Liver (tissue), 9 donors: ENCODE results near the gene OTOL1. TPM values are rescaled to one million over a fixed set of nuclear protein-coding genes. Genes with fewer than 3 reads are reported as not detected.

Source experiments
- DNase-seq: peaks from one replicate; pipeline ENCODE4 v3.0.0-alpha.2; 2017; ENCODE audit warnings: low spot score
- H3K27ac ChIP-seq, 2 donors: one replicate each; pipeline ENCODE4 v1.7.0; 2013; ENCODE audit warnings: inconsistent platforms in 2 of 2, low read length in 2 of 2, control low read depth in 1 of 2, low read depth in 1 of 2, mild to moderate bottlenecking in 1 of 2
- H3K27me3 ChIP-seq, 4 donors: one replicate each; pipeline versions ENCODE4 v1.6.1 to v1.7.0; 2013; ENCODE audit warnings: low read length in 3 of 4, inconsistent platforms in 1 of 4, mild to moderate bottlenecking in 1 of 4, moderate library complexity in 1 of 4; ENCODE audit not compliant: control insufficient read depth in 4 of 4, insufficient read depth in 4 of 4
- H3K36me3 ChIP-seq, 4 donors: one replicate each; pipeline versions ENCODE4 v1.6.1 to v1.7.0; 2013; ENCODE audit warnings: low read length in 3 of 4, mild to moderate bottlenecking in 3 of 4, low read depth in 1 of 4, moderate library complexity in 1 of 4; ENCODE audit not compliant: control insufficient read depth in 4 of 4, insufficient read depth in 3 of 4
- H3K4me1 ChIP-seq, 4 donors: one replicate each; pipeline versions ENCODE4 v1.6.1 to v1.7.0; 2013; ENCODE audit warnings: low read length in 3 of 4, mild to moderate bottlenecking in 3 of 4, moderate library complexity in 1 of 4; ENCODE audit not compliant: control insufficient read depth in 4 of 4, insufficient read depth in 4 of 4
- H3K4me3 ChIP-seq, 3 donors: one replicate each; pipeline versions ENCODE4 v1.6.1 to v1.7.0; 2013; ENCODE audit warnings: low read length in 3 of 3, control low read depth in 1 of 3, low read depth in 1 of 3, mild to moderate bottlenecking in 1 of 3
- H3K9ac ChIP-seq, 2 donors: one replicate each; pipeline ENCODE4 v1.7.0; 2013; ENCODE audit warnings: low read length in 2 of 2, mild to moderate bottlenecking in 2 of 2, moderate library complexity in 2 of 2, control low read depth in 1 of 2, low read depth in 1 of 2
- H3K9me3 ChIP-seq, 4 donors: one replicate each; pipeline versions ENCODE4 v1.6.1 to v1.7.0; 2013; ENCODE audit warnings: low read length in 3 of 4; ENCODE audit not compliant: control insufficient read depth in 4 of 4
- EGR1 ChIP-seq, 2 donors: IDR thresholded peaks; 2 replicates each; pipeline ENCODE4 v1.6.1; 2016 to 2018; ENCODE audit warnings: antibody characterized with exemption in 2 of 2, low read depth in 2 of 2
- FOXA1 ChIP-seq: IDR thresholded peaks from 2 replicates; pipeline ENCODE4 v1.6.1; 2016; ENCODE audit warnings: antibody characterized with exemption
- FOXA2 ChIP-seq: IDR thresholded peaks from 2 replicates; pipeline ENCODE4 v1.6.1; 2016; ENCODE audit warnings: antibody characterized with exemption
- GABPA ChIP-seq, 2 donors: IDR thresholded peaks in 1 of 2; conservative IDR thresholded peaks in 1 of 2; 2 replicates each; pipeline ENCODE4 v1.6.1; 2016; ENCODE audit warnings: antibody characterized with exemption in 2 of 2, mild to moderate bottlenecking in 1 of 2, moderate library complexity in 1 of 2
- HNF4A ChIP-seq, 2 donors: conservative IDR thresholded peaks; 2 replicates each; pipeline ENCODE4 v1.6.1; 2016; ENCODE audit warnings: antibody characterized with exemption in 2 of 2, mild to moderate bottlenecking in 2 of 2
- HNF4G ChIP-seq: IDR thresholded peaks from 2 replicates; pipeline ENCODE4 v1.6.1; 2016; ENCODE audit warnings: antibody characterized with exemption
- JUND ChIP-seq, 2 donors: IDR thresholded peaks; 2 replicates each; pipeline ENCODE4 v1.6.1; 2016; ENCODE audit warnings: antibody characterized with exemption in 2 of 2
- NR2F2 ChIP-seq: IDR thresholded peaks from 2 replicates; pipeline ENCODE4 v1.6.1; 2016; ENCODE audit warnings: antibody characterized with exemption
- RAD21 ChIP-seq, 2 donors: IDR thresholded peaks; 2 replicates each; pipeline ENCODE4 v1.6.1; 2016; ENCODE audit warnings: antibody characterized with exemption in 2 of 2, mild to moderate bottlenecking in 2 of 2
- RXRA ChIP-seq, 2 donors: IDR thresholded peaks; 2 replicates each; pipeline ENCODE4 v1.6.1; 2017 to 2018; ENCODE audit warnings: antibody characterized with exemption in 2 of 2, mild to moderate bottlenecking in 1 of 2
- SP1 ChIP-seq: IDR thresholded peaks from 2 replicates; pipeline ENCODE4 v1.6.1; 2018; ENCODE audit warnings: antibody characterized with exemption, mild to moderate bottlenecking
- YY1 ChIP-seq: IDR thresholded peaks from 2 replicates; pipeline ENCODE4 v1.6.1; 2016; ENCODE audit warnings: antibody characterized with exemption, mild to moderate bottlenecking
- WGBS: extraction: QIAGEN DNeasy Blood & Tissue Kit; methylation state at CpG from one replicate; pipeline ENCODE4 v1.1.7; 2013; 5-methylcytosine and 5-hydroxymethylcytosine counted together
- polyA plus RNA-seq, 2 donors: library from polyadenylated mRNA; stranded (reverse) in 1 of 2; unstranded in 1 of 2; fragments of 200-250 nt in 1 of 2; fragments of >200 nt in 1 of 2; fragmentation: Nextera tagmentation in 1 of 2; extraction: Ambion mirVana in 1 of 2; gene quantifications; one replicate each; pipeline versions ENCODE4 v1.2.1 to v1.2.3, GENCODE V29; 2013 to 2015
- total RNA-seq, 2 donors: library from RNA; depleted of rRNA; stranded (reverse); fragments of >200 nt; gene quantifications; one replicate each; pipeline ENCODE4 v1.2.3, GENCODE V29; 2014
- TF ChIP-seq, protein P1 (sequence below): fragments of 150-350 bp; IDR thresholded peaks from 2 replicates; pipeline ENCODE4 v1.5.1; 2017; ENCODE audit warnings: improper control_type of control experiment, low read depth, low read length; ENCODE audit not compliant: missing input control
- TF ChIP-seq, protein P2 (sequence below): IDR thresholded peaks from 2 replicates; pipeline ENCODE4 v1.6.1; 2016; ENCODE audit warnings: antibody characterized with exemption
- TF ChIP-seq, protein P3 (sequence below): IDR thresholded peaks from 2 replicates; pipeline ENCODE4 v1.6.1; 2016; ENCODE audit warnings: antibody characterized with exemption
- donor health status: healthy.
- donor health status: healthy.
- donor health status: healthy.
- donor health status: healthy.
- donor health status: healthy.

Gene OTOL1
- total and polyA plus RNA-seq, 4 donors = not detected

DNA sequence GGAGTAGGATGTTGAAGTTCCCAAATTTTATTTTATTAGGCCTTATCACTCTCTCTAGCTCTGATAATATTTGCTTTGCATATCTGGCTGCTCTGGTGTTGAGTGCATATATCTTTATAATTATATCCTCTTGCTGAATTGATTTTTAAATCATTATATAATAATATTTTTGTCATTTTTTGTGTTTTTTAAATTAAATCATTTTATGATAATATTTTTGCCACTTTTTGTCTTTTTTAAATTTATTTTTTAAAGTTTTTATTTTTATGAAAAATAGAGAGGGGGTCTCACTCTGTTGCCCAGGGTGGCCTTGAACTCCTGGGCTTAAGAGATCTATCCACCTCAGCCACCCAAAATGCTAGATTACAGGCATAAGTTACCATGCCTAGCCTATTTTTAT, 34.5 kb upstream of the OTOL1 start:
- Histone ChIP-seq H3K27ac (no peak overlapping the region), H3K9ac (no peak overlapping the region), H3K27me3 (no peaks in the 10 kb centered on the region), H3K36me3 (no peaks in the 10 kb centered on the region), H3K9me3 (peaks cover 0 to 3% (median 1%) of the 10 kb centered on the region in 4 donors), H3K4me3 (no peak overlapping the region), H3K4me1 (no peaks in the 10 kb centered on the region)
- DNase-seq = no peak
- TF ChIP-seq, protein P1, sequence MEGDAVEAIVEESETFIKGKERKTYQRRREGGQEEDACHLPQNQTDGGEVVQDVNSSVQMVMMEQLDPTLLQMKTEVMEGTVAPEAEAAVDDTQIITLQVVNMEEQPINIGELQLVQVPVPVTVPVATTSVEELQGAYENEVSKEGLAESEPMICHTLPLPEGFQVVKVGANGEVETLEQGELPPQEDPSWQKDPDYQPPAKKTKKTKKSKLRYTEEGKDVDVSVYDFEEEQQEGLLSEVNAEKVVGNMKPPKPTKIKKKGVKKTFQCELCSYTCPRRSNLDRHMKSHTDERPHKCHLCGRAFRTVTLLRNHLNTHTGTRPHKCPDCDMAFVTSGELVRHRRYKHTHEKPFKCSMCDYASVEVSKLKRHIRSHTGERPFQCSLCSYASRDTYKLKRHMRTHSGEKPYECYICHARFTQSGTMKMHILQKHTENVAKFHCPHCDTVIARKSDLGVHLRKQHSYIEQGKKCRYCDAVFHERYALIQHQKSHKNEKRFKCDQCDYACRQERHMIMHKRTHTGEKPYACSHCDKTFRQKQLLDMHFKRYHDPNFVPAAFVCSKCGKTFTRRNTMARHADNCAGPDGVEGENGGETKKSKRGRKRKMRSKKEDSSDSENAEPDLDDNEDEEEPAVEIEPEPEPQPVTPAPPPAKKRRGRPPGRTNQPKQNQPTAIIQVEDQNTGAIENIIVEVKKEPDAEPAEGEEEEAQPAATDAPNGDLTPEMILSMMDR = no peak
- TF ChIP-seq SP1 = no peak

DNA sequence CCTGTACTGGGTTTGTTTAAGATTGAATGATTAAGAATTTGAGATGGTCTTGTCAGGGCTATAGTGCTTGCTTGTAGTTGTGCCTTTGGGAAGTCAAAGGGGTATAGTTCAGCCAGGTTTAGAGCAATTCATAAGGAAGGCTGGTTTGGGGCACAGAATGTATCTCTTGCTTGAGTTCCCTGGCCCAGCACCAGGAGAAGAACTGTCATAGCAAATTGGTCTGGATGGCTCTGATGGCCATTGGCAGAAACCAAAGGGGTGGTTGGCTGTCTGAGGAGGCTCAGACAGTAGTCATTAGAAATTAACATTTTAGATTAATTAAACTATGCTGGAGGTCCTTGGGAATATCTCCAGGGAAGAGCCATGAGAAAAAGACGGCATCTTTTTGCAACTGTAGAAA, 25.4 kb upstream of the OTOL1 start:
- no peaks in the 10 kb centered on the region for H3K9me3 ChIP-seq
- no peaks in the 10 kb centered on the region for H3K36me3 ChIP-seq
- TF ChIP-seq GABPA (IDR thresholded peaks at IDR 0.05 in 1 of 2, conservative IDR thresholded peaks at IDR 0.05 in 1 of 2) = no peak
- WGBS = 92% methylated on average over 1 of the region's 1 CpG
- H3K4me1 ChIP-seq = peaks cover 0 to 4% (median 3%) of the 10 kb centered on the region in 4 donors
- H3K27me3 ChIP-seq = no peaks in the 10 kb centered on the region
- no peak overlapping the region for H3K4me3 ChIP-seq
- DNase-seq = no peak
- H3K27ac ChIP-seq = no peak overlapping the region
- H3K9ac ChIP-seq = no peak overlapping the region

DNA sequence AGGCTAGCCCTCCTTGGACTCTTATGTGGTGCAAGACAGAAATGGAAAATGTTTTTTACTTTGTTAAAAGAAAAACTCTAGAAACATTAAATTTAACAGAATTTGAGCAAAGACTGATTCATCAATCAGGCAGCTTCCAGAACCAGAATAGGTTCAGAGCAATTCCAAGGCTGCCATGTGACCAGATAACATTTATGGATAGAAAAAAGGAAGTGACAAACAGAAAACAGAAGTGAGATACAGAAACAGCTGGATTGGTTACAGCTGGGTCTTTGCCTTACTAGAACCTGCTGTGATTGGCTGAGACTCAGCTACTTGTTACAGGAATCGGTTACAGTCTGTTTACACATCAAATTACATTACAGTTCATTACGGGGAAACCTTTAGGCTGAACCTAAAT, 22.5 kb upstream of the OTOL1 start:
- no peaks in the 10 kb centered on the region for H3K27me3 ChIP-seq
- no peaks in the 10 kb centered on the region for H3K36me3 ChIP-seq
- no peak overlapping the region for H3K27ac ChIP-seq
- no peak for DNase-seq
- H3K4me3 ChIP-seq = no peak overlapping the region
- H3K9ac ChIP-seq = no peak overlapping the region
- TF ChIP-seq, protein P2, sequence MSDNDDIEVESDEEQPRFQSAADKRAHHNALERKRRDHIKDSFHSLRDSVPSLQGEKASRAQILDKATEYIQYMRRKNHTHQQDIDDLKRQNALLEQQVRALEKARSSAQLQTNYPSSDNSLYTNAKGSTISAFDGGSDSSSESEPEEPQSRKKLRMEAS = no peak
- TF ChIP-seq NR2F2 (no peak), FOXA2 (no peak), JUND (IDR thresholded peaks at IDR 0.05) (no peak), YY1 (no peak), EGR1 (IDR thresholded peaks at IDR 0.05; ENCODE audit: low read depth in 2 of 2) (no peak), FOXA1 (no peak), HNF4G (no peak), HNF4A (conservative IDR thresholded peaks at IDR 0.05) (no peak), RAD21 (IDR thresholded peaks at IDR 0.05) (no peak), GABPA (IDR thresholded peaks at IDR 0.05 in 1 of 2, conservative IDR thresholded peaks at IDR 0.05 in 1 of 2) (no peak), RXRA (IDR thresholded peaks at IDR 0.05) (no peak)
- TF ChIP-seq, protein P1 = no peak
- TF ChIP-seq, protein P3, sequence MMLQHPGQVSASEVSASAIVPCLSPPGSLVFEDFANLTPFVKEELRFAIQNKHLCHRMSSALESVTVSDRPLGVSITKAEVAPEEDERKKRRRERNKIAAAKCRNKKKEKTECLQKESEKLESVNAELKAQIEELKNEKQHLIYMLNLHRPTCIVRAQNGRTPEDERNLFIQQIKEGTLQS = no peak
- 91% methylated on average over 2 of the region's 2 CpGs for WGBS
- H3K9me3 ChIP-seq = no peaks in the 10 kb centered on the region
- peaks cover 0 to 4% (median 3%) of the 10 kb centered on the region in 4 donors for H3K4me1 ChIP-seq
